K562 treated with DMSO at 1 percent for 4 hours (cell line): ENCODE results near the gene RNGTT. TPM values are rescaled to one million over a fixed set of nuclear protein-coding genes. Genes with fewer than 3 reads are reported as not detected.

Experiments
- total RNA-seq: library from RNA; unstranded; fragments of 300-600 nt; gene quantifications from 2 replicates; pipeline ENCODE4 v1.2.3, GENCODE V29; 2022; ENCODE audit not compliant: insufficient read depth

Gene RNGTT
- total RNA-seq, result 7.8 and 9.1 TPM in 2 replicates

GRCh38 chr6:88963139-88964090 lies at the start of gene RNGTT:
RNGTT (minus strand) TSS chr6:88963618; CDS start chr6:88963409, 209 bp downstream.

Other genes starting within 250 kb of the RNGTT start
- 20.3 and 23.2 TPM in 2 replicates for gene PNRC1, start 117.1 kb upstream of the RNGTT start, total RNA-seq
- gene SRSF12, start 154.5 kb upstream of the RNGTT start, total RNA-seq, result not detected in 2 replicates
- gene PM20D2, start 182.4 kb upstream of the RNGTT start, total RNA-seq, result 0.31 and 0.57 TPM in 2 replicates